SK-N-SH treated with all-trans-retinoic acid at 6 μM for 48 hours (cell line): ENCODE measurements around the gene ASS1.

Source experiments
- ATAC-seq: fragments of 200-7000 bp; cut with Tn5 transposase; 3 replicates; pipeline ENCODE4 v1.9.1; 2020; ENCODE audit warnings: mild to moderate bottlenecking, moderate library complexity
- ARNTL ChIP-seq: fragments of 450-650 bp; formaldehyde crosslinking; IDR thresholded peaks from 2 replicates; pipeline ENCODE4 v1.5.0; 2020; ENCODE audit warnings: low read depth, mild to moderate bottlenecking, moderate library complexity, borderline replicate concordance
- BACH2 ChIP-seq: fragments of 250-450 bp; sonication (Bioruptor Pico); IDR thresholded peaks from 2 replicates; pipeline ENCODE4 v1.9.0; 2021; ENCODE audit warnings: mild to moderate bottlenecking, borderline replicate concordance
- ESRRG ChIP-seq: fragments of 250-450 bp; sonication (Bioruptor Pico); IDR thresholded peaks from 2 replicates; pipeline ENCODE4 v1.6.1; 2021; ENCODE audit warnings: mild to moderate bottlenecking
- GLIS3 ChIP-seq: fragments of 250-450 bp; sonication (Bioruptor Pico); IDR thresholded peaks from 2 replicates; pipeline ENCODE4 v1.5.0; 2020; ENCODE audit warnings: mild to moderate bottlenecking, moderate library complexity
- ISL1 ChIP-seq: fragments of 250-450 bp; sonication (Bioruptor Pico); IDR thresholded peaks from 2 replicates; pipeline ENCODE4 v2.1.2; 2022; ENCODE audit warnings: mild to moderate bottlenecking, moderate library complexity
- OSR1 ChIP-seq: fragments of 250-450 bp; sonication (Bioruptor Pico); IDR thresholded peaks from 2 replicates; pipeline ENCODE4 v1.8.0; 2022; ENCODE audit warnings: moderate library complexity, mild to moderate bottlenecking, inconsistent platforms
- PPARA ChIP-seq: fragments of 250-450 bp; sonication (Bioruptor Pico); IDR thresholded peaks from 2 replicates; pipeline ENCODE4 v1.5.0; 2020; ENCODE audit warnings: mild to moderate bottlenecking, borderline replicate concordance
- RARB ChIP-seq: fragments of 250-450 bp; sonication (Bioruptor Pico); IDR thresholded peaks from 2 replicates; pipeline ENCODE4 v1.8.0; 2021; ENCODE audit warnings: mild to moderate bottlenecking, moderate library complexity
- SNAI2 ChIP-seq: fragments of 250-450 bp; sonication (Bioruptor Pico); IDR thresholded peaks from 2 replicates; pipeline ENCODE4 v1.5.0; 2020; ENCODE audit warnings: mild to moderate bottlenecking, moderate library complexity
- TCF4 ChIP-seq: fragments of 250-450 bp; sonication (Bioruptor Pico); IDR thresholded peaks from 2 replicates; pipeline ENCODE4 v1.8.0; 2021; ENCODE audit warnings: mild to moderate bottlenecking, moderate library complexity, borderline replicate concordance
- TOX ChIP-seq: fragments of 250-450 bp; sonication (Bioruptor Pico); IDR thresholded peaks from 2 replicates; pipeline ENCODE4 v1.8.0; 2021; ENCODE audit warnings: mild to moderate bottlenecking, moderate library complexity, borderline replicate concordance
- ZC3H10 ChIP-seq: fragments of 250-450 bp; sonication (Bioruptor Pico); IDR thresholded peaks from 2 replicates; pipeline ENCODE4 v1.5.1; 2021; ENCODE audit warnings: mild to moderate bottlenecking, moderate library complexity
- ZFP3 ChIP-seq: fragments of 250-450 bp; sonication (Bioruptor Pico); IDR thresholded peaks from 2 replicates; pipeline ENCODE4 v1.5.0; 2020; ENCODE audit warnings: mild to moderate bottlenecking, moderate library complexity
- ZFP30 ChIP-seq: fragments of 450-650 bp; formaldehyde crosslinking; IDR thresholded peaks from 2 replicates; pipeline ENCODE4 v1.5.0; 2022; ENCODE audit warnings: mild to moderate bottlenecking, moderate library complexity
- ZNF565 ChIP-seq: fragments of 450-650 bp; formaldehyde crosslinking; conservative IDR thresholded peaks from 2 replicates; pipeline ENCODE4 v1.5.0; 2020; ENCODE audit warnings: low read depth, mild to moderate bottlenecking, moderate library complexity
- ZNF70 ChIP-seq: fragments of 450-650 bp; formaldehyde crosslinking; IDR thresholded peaks from 2 replicates; pipeline ENCODE4 v1.5.0; 2020; ENCODE audit warnings: mild to moderate bottlenecking, moderate library complexity
- ZNF8 ChIP-seq: fragments of 450-650 bp; formaldehyde crosslinking; IDR thresholded peaks from 2 replicates; pipeline ENCODE4 v1.5.0; 2020; ENCODE audit warnings: mild to moderate bottlenecking, moderate library complexity
- TF ChIP-seq, protein P1 (sequence below): fragments of 250-450 bp; sonication (Bioruptor Pico); IDR thresholded peaks from 2 replicates; pipeline ENCODE4 v1.8.0; 2021; ENCODE audit warnings: low read depth, mild to moderate bottlenecking, moderate library complexity, borderline replicate concordance
- TF ChIP-seq, protein P2 (sequence below): fragments of 250-450 bp; sonication (Bioruptor Pico); IDR thresholded peaks from 2 replicates; pipeline ENCODE4 v1.5.1; 2021; ENCODE audit warnings: mild to moderate bottlenecking, moderate library complexity
- TF ChIP-seq, protein P3 (sequence below): fragments of 250-450 bp; sonication (Bioruptor Pico); IDR thresholded peaks from 2 replicates; pipeline ENCODE4 v1.5.1; 2020; ENCODE audit warnings: low read depth, mild to moderate bottlenecking, moderate library complexity
- TF ChIP-seq, protein P4 (sequence below): fragments of 250-450 bp; sonication (Bioruptor Pico); IDR thresholded peaks from 2 replicates; pipeline ENCODE4 v1.8.0; 2020; ENCODE audit warnings: mild to moderate bottlenecking, moderate library complexity, borderline replicate concordance

The ASS1 gene

DNA sequence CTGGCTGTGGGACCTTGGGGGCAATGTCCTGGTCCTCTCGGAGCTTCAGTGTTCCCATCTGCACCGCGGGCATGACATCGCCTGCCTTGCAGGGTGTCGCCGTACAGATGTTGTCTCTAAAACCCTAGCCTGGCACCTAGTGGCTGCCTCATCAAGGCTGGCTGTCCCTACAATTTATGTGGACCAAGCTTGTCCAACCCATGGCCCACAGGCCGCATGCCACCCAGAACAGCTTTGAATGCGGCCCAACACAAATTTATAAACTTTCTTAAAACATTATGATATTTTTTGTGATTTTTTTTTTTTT is 18.3 kb upstream of the ASS1 start:
- TF ChIP-seq, protein P1, sequence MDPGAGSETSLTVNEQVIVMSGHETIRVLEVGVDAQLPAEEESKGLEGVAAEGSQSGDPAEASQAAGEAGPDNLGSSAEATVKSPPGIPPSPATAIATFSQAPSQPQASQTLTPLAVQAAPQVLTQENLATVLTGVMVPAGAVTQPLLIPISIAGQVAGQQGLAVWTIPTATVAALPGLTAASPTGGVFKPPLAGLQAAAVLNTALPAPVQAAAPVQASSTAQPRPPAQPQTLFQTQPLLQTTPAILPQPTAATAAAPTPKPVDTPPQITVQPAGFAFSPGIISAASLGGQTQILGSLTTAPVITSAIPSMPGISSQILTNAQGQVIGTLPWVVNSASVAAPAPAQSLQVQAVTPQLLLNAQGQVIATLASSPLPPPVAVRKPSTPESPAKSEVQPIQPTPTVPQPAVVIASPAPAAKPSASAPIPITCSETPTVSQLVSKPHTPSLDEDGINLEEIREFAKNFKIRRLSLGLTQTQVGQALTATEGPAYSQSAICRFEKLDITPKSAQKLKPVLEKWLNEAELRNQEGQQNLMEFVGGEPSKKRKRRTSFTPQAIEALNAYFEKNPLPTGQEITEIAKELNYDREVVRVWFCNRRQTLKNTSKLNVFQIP (CRISPR knock-in tag), result no peak
- no peak for TF ChIP-seq OSR1 (CRISPR knock-in tag)
- no peak for TF ChIP-seq TCF4
- TF ChIP-seq, protein P2, sequence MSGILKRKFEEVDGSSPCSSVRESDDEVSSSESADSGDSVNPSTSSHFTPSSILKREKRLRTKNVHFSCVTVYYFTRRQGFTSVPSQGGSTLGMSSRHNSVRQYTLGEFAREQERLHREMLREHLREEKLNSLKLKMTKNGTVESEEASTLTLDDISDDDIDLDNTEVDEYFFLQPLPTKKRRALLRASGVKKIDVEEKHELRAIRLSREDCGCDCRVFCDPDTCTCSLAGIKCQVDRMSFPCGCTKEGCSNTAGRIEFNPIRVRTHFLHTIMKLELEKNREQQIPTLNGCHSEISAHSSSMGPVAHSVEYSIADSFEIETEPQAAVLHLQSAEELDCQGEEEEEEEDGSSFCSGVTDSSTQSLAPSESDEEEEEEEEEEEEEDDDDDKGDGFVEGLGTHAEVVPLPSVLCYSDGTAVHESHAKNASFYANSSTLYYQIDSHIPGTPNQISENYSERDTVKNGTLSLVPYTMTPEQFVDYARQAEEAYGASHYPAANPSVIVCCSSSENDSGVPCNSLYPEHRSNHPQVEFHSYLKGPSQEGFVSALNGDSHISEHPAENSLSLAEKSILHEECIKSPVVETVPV (CRISPR knock-in tag), result no peak
- no peak for TF ChIP-seq BACH2 (CRISPR knock-in tag)
- TF ChIP-seq, protein P3, sequence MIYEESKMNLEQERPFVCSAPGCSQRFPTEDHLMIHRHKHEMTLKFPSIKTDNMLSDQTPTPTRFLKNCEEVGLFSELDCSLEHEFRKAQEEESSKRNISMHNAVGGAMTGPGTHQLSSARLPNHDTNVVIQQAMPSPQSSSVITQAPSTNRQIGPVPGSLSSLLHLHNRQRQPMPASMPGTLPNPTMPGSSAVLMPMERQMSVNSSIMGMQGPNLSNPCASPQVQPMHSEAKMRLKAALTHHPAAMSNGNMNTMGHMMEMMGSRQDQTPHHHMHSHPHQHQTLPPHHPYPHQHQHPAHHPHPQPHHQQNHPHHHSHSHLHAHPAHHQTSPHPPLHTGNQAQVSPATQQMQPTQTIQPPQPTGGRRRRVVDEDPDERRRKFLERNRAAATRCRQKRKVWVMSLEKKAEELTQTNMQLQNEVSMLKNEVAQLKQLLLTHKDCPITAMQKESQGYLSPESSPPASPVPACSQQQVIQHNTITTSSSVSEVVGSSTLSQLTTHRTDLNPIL (CRISPR knock-in tag), result no peak
- no peak for TF ChIP-seq ZNF8 (CRISPR knock-in tag)
- TF ChIP-seq ZFP3 (CRISPR knock-in tag), result no peak
- TF ChIP-seq, protein P4, sequence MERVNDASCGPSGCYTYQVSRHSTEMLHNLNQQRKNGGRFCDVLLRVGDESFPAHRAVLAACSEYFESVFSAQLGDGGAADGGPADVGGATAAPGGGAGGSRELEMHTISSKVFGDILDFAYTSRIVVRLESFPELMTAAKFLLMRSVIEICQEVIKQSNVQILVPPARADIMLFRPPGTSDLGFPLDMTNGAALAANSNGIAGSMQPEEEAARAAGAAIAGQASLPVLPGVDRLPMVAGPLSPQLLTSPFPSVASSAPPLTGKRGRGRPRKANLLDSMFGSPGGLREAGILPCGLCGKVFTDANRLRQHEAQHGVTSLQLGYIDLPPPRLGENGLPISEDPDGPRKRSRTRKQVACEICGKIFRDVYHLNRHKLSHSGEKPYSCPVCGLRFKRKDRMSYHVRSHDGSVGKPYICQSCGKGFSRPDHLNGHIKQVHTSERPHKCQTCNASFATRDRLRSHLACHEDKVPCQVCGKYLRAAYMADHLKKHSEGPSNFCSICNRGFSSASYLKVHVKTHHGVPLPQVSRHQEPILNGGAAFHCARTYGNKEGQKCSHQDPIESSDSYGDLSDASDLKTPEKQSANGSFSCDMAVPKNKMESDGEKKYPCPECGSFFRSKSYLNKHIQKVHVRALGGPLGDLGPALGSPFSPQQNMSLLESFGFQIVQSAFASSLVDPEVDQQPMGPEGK, result no peak
- no peak for TF ChIP-seq ZC3H10 (CRISPR knock-in tag)
- no peak for TF ChIP-seq ISL1 (CRISPR knock-in tag)
- no peak for TF ChIP-seq ZFP30
- no peak for TF ChIP-seq ARNTL (CRISPR knock-in tag)
- no peak for TF ChIP-seq PPARA (CRISPR knock-in tag)
- TF ChIP-seq GLIS3 (CRISPR knock-in tag), result no peak
- no peak for TF ChIP-seq SNAI2
- no peak for TF ChIP-seq RARB (CRISPR knock-in tag)
- TF ChIP-seq ZNF565 (CRISPR knock-in tag), result no peak
- TF ChIP-seq TOX (CRISPR knock-in tag), result no peak
- no peak for TF ChIP-seq ZNF70 (CRISPR knock-in tag)
- TF ChIP-seq, all 23 proteins: peak for 0
- ATAC-seq, result no peak

DNA sequence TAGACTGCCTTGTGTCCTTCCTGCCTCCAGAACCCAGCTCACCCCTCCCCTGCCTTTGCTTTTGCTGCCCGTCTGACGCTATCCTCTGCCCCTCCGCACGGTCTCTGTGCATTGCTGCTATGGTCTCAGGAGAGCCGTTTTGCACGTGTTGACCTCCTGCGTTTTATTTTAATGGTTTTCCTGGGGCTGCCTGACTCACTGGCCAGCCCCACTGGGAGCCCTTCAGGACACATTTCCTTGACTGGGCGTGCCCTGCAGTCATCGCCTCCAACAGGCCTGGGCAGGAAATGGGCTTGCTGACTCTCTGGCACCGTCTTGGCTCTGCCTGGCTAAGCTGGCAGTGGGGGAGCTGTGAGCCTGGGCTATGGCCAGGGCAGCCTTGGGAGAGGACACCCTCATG is 17.9 kb upstream of the ASS1 start:
- TF ChIP-seq TOX (CRISPR knock-in tag), result no peak
- TF ChIP-seq, all 23 proteins: peak for 0
- peak; percentile 80 for ATAC-seq

DNA sequence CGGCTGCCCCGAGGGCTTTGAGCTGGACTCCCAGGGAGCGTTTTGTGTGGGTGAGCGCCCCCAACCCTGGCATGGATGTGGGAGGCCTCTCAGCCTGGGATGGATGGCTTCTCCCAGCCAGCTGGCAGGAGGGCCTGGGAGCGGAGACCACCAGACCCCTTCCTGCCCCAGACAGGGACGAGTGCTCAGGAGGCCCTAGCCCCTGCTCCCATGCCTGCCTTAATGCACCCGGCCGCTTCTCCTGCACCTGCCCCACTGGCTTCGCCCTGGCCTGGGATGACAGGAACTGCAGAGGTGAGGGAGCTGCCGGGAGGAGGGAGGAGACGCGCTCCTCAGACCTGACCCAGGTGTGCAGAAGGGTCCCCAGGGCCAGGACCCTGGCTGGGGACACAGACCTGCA is 17.4 kb upstream of the ASS1 start:
- TF ChIP-seq, protein P4, result no peak
- TF ChIP-seq OSR1 (CRISPR knock-in tag), result no peak
- TF ChIP-seq RARB (CRISPR knock-in tag), result no peak
- no peak for TF ChIP-seq ARNTL (CRISPR knock-in tag)
- no peak for TF ChIP-seq ZFP30
- no peak for TF ChIP-seq TOX (CRISPR knock-in tag)
- TF ChIP-seq TCF4, result no peak
- TF ChIP-seq, all 23 proteins: peak for 0
- ATAC-seq, result no peak

DNA sequence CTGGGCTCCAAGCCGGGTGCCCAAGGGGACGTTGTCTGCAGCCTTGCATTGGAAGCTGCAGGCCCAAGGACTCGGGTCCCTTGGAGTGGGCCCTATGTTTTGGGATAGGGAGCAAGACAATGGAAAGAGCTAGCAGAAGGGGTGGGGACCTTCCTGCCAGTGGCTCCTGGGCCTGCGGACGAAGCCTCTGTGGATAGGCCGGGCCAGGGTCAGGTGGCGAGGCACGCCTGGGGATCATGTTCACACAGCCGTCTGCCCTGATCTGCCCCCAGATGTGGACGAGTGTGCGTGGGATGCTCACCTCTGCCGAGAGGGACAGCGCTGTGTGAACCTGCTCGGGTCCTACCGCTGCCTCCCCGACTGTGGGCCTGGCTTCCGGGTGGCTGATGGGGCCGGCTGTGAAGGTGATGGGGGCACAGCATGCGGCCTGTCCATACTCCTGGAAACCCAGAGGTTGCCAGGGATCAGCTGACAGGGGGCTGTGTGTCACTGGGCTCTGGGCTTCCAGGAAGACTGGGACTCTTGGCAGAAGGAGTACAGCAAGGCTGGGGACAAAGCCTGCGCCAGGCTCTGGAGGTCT is 16.6 kb upstream of the ASS1 start:
- no peak for ATAC-seq
- no peak for TF ChIP-seq ZFP30
- no peak for TF ChIP-seq ZNF8 (CRISPR knock-in tag)
- no peak for TF ChIP-seq ZNF565 (CRISPR knock-in tag)
- TF ChIP-seq, protein P4, result no peak
- no peak for TF ChIP-seq GLIS3 (CRISPR knock-in tag)
- TF ChIP-seq ESRRG (CRISPR knock-in tag), result no peak
- TF ChIP-seq TOX (CRISPR knock-in tag), result no peak
- TF ChIP-seq OSR1 (CRISPR knock-in tag), result no peak
- TF ChIP-seq, protein P1 (CRISPR knock-in tag), result no peak
